Stimulated activated CD4-positive, alpha-beta T cell treated with anti-CD3 and anti-CD28 coated beads, Interleukin-4, amount 100 ng/mL, for 24 hours (primary cell): ENCODE measurements around the gene CHRNE.
"Not testable (repeated sequence)": the region's sequence is repeated elsewhere in the genome, so short reads cannot be mapped to it uniquely, and the experiment has no call there.

Source experiments
- DNase-seq: peaks from one replicate; pipeline ENCODE4 v3.0.0-alpha.2; 2020

CHRNE gene

DNA sequence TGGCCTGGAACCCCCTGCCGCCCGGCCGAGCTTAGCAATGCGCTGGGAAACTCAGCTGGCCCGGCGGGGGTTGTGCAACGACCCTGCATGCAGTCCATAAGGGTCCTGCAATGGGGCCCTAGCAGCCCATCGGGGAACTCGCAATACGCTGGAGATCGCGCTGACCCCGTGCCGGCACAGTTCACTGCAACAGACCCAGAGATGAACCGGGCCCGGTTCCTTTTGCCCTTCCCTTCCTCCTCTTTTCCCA, 36.6 kb upstream of the CHRNE start:
- no peak for DNase-seq

DNA sequence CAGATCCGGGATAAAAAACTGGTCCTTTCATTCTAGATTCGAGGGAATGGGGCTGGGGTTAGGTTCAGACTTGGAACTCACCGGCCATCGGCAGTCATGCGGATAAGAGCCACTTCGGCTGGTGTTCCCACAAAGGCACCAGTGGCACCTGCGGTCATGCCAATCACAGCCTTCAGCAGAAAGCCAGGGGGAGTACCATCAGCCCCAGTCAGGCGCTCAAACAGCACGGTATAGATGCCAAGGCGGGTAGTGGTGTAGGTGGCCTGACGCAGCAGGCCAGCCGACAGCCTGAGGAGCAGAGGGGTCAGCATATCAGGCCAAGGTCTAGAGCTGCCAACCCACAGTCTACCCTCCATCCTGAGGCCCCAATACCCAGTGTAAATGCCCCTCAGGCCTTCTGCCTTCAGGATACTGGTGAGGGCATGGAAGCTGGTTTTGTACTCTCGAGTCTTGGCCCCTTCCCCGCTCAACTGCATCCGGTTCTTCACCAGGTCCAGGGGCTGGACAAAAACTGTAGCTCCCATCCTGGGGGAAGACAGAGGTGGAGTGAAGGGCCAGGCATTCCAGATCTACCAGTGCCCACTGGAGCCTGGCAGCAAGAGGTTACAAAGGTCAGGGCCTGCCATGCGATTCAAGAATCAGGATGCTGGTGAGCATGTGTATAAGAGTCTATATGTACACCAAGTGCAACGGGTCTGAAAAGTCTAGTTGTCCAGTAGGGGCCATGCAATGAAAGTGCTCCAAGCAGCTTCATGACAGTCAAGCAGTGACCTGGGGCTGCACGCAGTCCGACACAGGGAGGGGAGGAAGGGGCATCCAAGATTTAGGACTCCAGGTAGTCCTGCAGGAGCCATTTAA, 36.0 kb upstream of the CHRNE start:
- no peak for DNase-seq

DNA sequence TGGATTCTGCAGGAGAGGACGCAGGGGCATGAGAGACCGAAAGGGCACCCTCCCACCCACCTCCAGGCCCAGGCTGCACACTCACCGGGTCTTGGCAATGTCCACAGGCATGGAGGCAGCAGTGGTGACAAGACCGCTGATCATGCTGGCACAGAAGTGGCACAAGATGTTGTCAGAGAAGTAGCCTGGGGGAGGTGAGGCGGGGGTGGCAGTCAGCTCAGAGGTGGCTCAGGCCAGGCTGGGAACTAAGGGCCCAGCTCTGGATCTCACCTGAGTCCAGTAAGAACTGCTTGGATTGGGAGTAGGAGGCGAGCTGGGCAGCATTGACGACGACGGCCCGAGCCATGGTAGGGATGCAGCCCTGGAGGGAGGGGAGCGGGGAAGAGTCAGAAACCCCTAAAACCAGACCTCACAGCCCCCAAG, 35.2 kb upstream of the CHRNE start:
- DNase-seq = no peak

DNA sequence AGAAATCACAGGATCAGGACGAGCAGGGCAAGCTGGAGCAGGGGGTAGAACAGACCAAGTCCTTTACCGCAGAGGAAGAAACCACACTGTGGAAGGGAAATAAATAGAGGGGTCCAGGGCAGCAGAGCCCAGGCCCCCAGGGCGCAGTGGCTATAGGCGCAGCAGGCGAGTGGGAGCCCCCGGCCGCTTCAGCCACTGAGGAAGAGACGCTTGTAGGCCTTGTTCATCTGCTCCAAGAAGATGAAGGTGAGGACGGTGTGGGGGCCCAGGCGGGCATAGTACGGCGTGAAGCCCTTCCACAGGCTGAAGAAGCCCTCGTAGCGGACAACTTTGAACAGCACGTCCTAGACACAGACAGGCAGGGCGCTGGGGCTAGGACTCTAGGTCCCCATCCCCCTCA, 34.7 kb upstream of the CHRNE start:
- DNase-seq = no peak

DNA sequence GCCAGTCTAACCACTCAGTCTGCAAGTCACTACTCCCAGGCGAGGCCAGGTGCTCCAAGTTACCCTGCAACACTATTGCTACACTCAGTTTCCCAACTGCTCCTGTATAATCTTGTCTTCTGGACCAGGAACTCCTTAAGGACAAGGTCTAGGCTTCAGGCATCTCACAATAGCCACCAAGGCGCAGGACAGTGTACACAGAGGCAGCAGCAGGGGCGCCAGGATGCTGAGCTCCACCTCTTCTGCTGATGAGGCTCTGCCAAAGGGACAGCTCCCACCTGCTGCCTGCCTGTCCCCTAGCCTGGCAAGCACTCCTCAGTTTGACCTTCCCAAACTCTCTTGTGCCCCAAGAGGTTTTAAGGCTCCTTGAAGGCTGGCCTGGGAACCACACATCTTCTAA, 33.5 kb upstream of the CHRNE start:
- no peak for DNase-seq

DNA sequence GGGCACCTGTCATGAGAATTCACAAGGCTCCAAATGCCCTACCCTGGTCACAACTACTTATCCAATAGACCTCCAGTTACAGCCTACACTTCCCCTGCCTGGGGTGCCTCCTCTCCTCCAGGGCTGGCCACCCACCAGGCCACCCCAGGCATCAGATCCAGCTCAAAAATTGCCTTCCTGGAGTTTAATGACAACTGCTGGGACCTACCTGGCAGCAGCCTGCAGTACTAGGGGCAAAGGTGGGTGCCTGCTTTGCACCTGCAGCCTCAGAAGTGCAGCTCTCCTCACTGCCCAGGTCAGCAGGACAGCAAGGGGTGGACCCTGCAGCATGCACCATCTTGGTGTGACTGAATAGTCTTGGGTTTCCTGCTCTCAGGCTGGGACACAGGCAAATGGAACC, 32.8 kb upstream of the CHRNE start:
- DNase-seq = no peak

DNA sequence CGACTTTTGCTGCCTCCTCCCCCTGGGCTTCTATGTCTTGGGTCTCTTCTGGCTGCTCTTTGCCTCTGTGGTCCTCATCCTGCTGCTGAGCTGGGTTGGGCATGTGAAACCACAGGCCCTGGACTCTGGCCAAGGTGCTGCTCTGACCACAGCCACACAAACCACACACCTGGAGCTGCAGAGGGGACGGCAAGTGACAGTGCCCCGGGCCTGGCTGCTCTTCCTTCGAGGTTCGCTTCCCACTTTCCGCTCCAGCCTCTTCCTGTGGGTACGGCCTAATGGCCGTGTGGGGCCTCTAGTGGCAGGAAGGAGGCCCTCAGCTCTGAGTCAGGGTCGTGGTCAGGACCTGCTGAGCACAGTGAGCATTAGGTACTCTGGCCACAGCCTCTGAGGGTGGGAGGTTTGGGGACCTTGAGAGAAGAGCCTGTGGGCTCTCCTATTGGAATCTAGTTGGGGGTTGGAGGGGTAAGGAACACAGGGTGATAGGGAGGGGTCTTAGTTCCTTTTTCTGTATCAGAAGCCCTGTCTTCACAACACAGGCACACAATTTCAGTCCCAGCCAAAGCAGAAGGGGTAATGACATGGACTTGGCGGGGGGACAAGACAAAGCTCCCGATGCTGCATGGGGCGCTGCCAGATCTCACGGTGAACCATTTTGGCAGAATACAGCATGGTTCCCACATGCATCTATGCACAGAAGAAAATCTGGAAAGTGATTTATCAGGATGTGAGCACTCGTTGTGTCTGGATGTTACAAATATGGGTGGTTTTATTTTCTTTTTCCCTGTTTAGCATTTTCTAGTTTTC, 31.5 kb upstream of the CHRNE start:
- no peak for DNase-seq

DNA sequence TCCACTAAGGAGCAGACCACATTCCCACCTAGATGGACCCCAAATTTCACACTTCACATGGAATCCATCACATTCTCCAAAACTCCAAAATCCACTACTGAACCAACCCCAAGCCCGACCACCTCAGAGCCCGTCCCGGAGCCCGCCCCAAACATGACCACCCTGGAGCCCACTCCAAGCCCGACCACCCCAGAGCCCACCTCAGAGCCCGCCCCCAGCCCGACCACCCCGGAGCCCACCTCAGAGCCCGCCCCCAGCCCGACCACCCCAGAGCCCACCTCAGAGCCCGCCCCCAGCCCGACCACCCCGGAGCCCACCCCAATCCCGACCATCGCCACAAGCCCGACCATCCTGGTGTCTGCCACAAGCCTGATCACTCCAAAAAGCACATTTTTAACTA, 30.7 kb upstream of the CHRNE start:
- DNase-seq = no peak

DNA sequence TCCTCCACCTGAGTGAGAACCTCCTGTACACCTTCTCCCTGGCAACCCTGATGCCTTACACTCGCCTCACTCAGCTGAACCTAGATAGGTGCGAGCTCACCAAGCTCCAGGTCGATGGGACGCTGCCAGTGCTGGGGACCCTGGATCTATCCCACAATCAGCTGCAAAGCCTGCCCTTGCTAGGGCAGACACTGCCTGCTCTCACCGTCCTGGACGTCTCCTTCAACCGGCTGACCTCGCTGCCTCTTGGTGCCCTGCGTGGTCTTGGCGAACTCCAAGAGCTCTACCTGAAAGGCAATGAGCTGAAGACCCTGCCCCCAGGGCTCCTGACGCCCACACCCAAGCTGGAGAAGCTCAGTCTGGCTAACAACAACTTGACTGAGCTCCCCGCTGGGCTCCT, 29.9 kb upstream of the CHRNE start:
- DNase-seq = no peak

DNA sequence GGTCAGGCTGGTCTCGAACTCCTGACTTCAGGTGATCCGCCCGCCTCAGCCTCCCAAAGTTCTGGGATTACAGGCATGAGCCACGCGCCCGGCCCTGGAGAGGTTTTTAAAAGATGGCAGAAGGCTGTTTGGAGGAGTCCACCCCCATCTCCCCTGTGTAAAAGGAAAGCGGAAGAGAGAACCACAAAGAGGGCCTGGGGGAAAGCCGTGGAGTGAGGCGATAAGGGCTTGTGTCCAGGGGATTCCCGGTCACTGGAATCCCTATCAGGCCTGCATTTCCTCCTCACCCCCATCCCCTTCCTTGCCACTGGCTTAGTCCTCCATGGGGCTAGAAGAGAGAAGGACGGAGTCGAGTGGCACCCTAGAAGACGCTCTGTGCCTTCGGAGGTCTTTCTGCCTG, 29.1 kb upstream of the CHRNE start, which contains the start of gene GP1BA:
GP1BA (plus strand) TSS at position 315 of the 400 bp plus-strand sequence. CDS start 328 bp downstream, outside the sequence.
- no peak for DNase-seq

DNA sequence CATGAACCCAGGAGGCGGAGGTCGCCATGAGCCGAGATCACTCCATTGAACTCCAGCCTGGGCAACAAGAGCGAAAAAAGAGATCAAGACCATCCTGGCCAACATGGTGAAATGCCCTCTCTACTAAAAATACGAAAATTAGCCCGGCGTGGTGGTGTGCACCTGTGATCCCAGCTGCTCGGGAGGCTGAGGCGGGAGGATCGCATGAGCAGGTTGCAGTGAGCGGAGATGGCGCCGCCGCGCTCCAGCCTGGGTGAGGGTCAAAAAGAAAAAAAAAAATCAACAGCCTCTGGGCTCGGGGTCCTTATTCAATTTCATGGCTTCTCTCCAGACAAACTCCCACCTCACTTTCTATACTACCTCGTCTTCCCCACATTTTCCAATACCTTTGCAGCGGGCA, 26.0 kb upstream of the CHRNE start:
- no peak for DNase-seq

DNA sequence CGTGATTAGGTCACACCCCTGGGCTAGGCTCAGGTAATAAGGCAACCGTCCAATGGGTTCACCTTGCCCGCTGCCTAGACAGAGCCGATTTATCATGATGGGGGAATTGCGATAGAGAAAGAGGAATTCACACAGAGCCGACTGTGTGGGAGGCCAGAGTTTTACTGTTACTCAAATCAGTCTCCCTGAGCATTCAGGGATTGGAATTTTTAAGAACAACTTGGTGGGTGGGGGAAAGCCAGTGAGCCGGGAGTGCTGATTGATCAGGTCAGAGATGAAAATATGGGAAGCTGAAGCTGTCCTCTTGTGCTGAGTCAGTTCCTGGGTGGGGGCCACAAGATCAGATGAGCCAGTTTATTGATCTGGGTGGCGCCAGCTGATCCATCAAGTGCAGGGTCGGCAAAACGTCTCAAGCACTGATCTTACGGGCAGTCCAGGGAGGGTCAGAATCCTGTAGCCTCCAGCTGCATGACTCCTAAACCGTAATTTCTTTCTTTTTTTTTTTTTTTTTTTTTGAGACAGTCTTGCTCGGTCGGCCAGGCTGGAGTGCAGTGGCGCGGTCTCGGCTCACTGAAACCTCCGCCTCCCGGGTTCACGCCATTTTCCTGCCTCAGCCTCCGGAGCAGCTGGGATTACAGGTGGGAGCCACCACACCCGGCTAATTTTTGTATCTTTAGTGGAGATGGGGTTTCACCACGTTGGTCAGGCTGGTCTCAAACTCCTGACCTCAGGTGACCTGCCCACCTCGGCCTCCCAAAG, 23.9 kb upstream of the CHRNE start:
- not testable (repeated sequence) for DNase-seq

DNA sequence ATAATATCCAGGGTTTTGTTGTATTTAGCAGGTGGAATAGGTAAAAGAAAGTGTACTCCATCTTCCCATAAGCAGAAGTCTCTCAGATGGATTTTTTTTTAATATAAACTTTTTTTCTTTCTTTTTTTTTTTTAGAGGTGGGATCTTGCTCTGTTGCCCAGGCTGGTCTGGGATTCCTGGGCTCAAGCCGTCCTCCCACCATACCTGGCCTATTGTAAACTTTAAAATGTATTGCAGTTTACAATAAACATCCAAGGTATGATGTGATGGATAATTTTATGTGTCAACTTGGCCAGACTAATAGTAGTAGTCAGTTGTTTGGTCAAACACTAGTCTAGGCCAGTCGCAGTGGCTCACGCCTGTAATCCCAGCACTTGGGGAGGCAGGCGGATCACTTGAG, 18.4 kb upstream of the CHRNE start:
- no peak for DNase-seq

DNA sequence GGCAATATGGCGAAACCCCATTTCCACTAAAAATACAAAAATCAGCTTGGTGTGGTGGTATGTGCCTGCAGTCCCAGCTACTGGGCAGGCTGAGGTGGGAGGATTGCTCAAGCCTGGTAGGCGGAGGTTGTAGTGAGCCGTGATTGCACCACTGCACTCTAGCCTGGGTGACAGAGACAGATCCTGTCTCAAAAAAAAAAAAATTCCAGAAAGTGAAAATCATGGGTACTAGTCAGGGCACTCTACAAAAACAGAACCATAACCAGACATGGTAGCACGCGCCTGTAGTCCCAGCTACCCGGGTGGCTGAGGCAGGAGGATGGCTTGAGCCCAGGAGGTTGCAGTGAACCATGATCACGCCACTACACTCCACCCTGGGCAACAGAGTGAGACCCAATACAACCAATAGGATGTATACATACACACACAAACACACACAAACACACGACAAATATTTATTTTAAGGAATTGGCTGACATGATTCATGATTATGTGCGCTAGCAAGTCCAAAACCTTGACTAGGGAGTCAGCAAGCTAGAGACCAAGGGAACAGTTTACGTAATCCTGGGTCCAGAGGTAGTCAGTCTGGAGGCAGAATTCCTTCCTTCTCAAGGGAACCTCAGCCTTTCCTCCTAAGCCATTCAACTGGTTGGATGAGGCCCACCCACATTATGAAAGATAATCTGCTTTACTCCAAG, 17.6 kb upstream of the CHRNE start:
- no peak for DNase-seq

DNA sequence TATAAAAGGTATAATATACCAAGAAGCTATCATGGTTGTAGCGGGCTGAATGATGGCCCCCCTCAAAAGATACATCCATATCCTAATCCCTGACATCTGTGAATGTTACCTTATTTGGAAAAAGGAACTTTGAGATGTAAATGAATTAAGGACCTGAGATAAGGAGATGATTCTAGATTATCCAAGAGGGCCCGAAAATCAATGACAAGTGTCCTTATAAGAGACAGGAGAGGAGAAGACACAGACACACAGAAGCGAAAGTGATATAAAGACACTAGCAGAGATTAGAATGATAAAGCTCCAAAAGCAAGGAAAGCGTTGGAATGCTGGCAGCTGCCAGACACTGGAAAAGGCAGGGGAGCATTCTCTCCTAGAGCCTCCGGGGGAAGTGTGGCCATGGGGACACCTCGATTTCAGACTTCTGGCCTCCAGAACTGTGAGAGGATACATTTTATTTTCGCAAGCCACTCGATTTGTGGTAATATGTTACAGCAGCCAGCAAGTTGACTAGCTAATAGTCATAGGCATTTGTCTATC, 16.7 kb upstream of the CHRNE start:
- no peak for DNase-seq

DNA sequence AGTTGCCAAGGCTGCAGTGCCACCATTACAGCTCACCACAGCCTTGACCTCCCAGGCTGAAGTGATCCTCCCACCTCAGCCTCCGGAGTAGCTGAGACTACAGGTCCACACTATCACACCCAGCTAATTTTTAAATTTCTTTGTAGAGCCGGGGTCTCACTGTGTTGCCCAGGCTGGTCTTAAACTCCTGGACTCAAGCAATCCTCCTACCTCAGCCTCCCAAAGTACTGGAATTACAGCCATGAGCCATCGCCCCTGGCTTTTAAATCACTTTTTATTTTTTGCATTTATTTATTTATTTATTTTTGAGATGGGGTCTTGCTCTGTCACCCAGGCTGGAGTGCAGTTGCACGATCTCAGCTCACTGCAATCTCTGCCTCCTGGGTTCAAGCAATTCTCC, 11.7 kb upstream of the CHRNE start:
- not testable (repeated sequence) for DNase-seq

DNA sequence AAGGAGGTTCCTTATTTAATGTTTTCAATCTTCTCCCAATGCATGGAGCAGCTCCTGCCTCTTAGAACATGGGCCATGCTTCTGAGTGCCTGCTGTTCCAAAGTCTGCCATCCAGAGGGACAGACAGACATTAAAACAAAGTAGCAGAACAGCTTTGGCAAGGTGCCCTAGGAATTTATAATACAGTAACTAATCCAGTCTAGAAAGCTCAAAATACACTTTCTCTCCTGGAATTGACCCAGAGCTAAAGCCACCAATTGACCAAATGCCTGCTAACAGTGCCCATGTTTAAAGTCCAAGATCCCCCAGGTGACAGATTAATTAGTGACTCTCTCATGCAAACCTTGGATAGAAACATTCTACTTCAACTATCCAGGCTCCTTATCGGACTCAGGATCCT, 11.1 kb upstream of the CHRNE start:
- DNase-seq = no peak

DNA sequence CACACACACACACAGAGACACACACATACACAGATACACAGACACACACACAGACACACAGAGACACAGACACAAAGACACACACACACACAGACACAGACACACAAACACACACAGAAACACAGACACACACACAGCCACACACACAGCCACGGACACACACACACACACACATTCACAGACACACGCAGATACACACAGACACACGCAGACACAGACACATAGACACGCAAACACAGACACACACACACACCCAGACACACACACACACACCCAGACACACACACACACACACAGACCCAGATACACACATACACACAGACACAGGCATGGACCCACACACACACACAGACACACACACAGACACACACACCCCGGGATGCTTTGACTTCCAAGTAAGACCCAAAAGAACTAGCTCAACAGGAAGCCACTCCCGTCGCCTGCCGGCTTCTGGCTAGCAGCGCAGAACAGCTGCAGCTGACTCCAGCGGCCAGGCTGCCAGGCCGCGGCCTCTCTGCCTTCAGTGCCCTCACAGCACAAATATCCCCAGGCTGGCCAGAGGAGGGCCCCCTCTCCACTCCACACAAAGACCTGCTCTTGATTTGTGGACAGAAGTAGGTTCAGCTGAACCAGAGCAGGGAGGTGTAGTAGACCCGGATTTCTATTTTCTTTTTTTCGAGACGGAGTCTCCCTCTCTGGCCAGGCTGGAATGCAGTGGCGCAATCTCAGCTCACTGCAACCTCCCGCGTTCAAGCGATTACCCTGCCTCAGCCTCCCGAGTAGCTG, 6.0 kb upstream of the CHRNE start:
- DNase-seq = peak; percentile 75

DNA sequence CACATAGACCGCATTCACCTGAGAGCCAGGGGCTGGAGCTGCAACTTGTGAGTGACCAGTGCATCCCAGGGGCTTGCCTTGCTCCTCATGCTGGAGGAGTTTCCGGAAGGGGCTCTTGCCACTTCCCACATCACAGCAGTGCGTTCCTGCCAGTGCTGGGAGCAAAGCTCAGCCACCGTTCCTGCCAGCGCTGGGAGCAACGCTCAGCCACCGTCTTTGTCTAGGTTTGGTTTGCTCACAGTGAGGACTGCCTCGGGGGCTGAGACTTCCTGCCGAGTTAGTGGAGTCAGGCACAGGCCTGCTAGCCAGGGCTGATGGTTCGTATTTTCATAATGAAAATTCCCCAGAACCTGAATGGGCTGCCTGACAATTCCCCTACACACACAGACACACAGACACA, 5.4 kb upstream of the CHRNE start:
- DNase-seq = no peak

DNA sequence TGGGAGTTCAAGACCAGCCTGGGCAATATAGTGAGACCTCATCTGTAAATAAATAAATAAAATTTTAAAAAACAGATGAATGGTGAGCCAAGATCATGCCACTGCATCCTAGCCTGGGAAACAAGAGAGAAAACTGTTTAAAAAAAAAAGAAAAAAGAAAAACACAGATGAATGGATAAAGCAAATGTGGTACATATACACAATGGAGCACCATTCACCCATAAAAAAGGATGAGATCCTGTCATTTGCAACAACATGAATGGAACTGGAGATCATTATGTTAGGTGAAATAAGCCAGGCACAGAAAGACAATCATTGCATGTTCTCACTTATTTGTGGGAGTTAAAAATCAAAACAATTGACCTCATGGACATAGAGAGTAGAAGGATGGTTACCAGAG, 3.7 kb upstream of the CHRNE start:
- DNase-seq = not testable (repeated sequence)

DNA sequence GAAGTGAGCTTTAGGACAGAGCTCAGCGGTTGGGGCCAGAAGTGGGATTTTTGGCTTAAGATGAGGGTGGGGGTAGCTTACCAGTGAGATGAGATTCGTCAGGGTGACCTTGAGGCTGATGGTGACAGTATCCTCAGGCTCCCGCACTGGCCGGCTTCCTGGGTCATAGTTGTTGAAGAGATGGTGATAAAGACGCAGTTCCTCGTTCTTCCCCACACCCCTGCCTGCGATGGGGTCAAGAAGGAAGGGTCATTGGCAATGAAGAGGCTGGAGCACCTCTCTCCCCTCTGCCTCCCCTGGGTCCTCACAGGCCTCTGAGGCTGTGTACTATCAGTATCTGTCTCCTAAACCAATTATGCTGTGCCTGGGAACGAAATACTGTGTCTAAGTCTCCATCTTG, 358 bp downstream of the CHRNE start:
- DNase-seq = no peak
